Stimulated activated CD4-positive, alpha-beta T cell treated with anti-CD3 and anti-CD28 coated beads, Interleukin-4, amount 100 ng/mL, for 1 hour (primary cell): ENCODE measurements around the gene KLHL41.
A peak's percentile ranks its signal among the peaks of the same experiment; 100 is the strongest.

ENCODE experiments used
- DNase-seq: peaks from one replicate; pipeline ENCODE4 v3.0.0-alpha.2; 2020

The KLHL41 gene

DNA sequence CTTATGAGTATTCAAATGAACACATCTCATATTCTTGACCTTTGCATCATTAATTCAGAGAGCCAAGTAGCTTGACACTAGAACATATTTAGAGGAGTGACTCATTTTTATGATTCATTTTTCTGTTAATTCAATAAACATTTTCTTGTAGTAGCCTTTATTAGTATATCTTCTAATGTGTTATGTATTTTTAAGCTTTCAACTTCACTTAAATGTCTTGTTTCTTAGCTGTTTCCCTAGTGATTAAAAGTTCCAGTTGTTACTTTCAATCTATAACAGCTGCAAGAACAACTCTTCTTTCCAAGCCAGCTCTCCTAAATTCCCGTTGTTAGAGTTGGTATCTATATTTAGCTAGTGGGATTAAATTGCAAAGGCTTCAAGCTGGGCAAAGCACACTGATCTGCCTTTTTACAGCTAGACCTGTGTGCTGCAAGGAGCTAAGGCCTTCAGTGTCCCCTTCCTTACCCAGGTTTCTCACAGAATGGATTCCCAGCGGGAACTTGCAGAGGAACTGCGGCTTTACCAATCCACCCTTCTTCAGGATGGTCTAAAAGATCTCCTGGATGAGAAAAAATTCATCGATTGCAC, at the start of gene KLHL41:
TSS of gene KLHL41 (plus strand) at position 405 of the 588 bp plus-strand sequence. CDS start at position 482, 77 bp downstream.
- DNase-seq: no peak

DNA sequence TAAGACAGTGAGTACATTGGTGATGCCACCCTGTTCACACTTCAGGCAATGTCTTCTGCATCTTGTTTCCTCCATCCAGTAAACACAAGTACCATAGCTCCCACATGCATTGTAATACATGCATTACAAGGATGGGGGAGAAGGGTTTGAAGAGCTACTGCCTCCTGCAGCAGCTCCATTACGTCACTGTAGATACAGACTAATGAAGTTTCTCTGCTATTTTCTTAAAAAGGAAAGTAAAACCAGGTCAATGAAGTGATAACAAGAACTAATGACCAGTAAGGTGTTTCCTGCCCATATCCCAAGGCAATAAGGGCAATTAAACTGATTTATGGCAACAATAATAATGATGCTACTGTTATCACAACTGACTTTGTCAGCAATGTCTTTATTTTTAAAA, 48.4 kb upstream of the KLHL41 start:
- DNase-seq: no peak

DNA sequence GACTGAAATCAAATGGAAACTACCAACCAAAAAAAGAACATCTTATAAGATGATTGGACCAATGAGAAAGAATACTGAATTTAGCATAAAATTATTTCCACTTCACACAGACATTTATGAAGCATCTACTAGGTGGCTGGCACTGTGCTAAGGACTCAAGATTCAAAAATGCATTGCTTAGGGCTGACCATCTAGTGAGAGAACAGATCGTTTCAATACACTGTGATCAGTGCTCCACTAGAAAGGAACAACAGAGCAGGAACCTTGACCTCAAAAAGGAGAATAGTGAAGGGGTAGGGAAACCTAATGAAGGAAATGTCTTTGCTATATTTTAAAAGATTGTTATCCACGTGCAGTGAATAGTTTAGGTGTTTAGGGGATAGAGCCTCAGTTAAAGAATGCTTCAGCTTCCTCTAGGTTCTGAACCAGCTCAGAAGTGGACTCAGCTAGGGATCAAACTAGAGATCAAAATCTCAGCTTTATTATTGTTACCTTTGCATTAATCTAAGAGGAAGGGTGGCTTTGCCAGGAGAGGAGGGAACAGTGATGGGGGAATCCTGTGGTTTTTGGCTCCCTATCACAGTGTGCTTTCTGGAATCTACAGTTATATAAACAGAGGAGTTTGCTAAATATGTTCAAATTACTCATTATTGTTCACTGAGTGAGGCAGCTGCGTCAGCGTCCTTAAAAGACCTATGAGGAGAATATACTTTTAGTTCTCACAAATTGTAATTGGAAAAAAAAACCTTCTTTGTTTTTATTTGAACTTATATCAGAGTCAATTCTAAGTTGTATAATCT, 46.4 kb upstream of the KLHL41 start:
- no peak for DNase-seq

DNA sequence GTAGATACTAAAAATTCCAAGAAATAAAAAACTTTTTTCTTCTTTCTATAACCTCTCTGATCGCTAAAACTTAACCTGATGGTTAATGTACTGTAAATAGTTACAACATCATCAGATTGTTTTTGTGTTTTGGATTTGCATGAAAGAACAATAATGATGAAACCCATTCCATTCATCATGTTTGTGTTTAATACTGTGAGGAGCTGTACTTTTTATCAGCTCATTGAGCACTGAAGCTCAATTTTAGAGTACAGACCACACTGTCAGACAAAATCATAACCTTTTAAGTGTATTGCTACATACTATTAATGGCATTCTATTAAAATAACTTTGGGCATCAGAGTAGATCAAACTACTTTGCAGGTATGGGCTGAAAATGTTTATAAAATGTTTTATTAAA, 45.0 kb upstream of the KLHL41 start:
- DNase-seq: no peak

DNA sequence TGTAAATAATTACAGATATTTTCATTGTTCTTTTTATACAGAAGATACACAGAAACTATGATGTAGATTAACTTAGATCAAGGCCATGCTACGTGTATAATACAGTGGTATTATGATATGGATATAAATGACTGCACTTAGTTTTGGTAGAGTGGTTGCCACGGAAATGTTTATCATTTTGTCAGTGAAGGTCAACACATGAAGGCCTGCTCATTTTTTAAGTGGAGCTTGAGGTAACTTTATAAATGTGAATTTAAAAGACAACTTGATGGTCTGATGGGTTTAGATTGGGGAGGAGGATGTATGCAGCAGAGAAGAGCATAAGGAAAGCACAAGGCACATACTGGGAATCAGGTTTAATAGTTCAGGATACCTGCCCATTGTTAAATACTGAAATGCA, 44.6 kb upstream of the KLHL41 start:
- DNase-seq: no peak

DNA sequence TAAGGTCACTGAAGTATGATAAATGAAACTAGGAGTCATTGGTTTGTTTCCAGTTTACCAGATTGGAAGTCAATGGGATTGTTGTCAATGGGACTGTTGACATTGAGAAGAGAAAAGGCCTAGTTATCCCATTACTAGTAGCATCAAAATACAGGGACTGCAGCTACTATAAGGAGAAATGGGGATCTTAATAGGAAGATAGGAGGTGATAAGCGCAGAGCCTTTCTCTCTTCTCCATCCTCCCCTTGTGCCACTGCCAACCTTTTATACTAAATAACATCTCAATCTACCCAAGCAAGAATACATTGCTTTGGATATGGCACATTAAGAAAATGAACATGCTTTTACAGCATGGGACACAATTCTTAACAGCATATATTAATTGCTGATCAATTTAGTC, 40.7 kb upstream of the KLHL41 start:
- DNase-seq: no peak

DNA sequence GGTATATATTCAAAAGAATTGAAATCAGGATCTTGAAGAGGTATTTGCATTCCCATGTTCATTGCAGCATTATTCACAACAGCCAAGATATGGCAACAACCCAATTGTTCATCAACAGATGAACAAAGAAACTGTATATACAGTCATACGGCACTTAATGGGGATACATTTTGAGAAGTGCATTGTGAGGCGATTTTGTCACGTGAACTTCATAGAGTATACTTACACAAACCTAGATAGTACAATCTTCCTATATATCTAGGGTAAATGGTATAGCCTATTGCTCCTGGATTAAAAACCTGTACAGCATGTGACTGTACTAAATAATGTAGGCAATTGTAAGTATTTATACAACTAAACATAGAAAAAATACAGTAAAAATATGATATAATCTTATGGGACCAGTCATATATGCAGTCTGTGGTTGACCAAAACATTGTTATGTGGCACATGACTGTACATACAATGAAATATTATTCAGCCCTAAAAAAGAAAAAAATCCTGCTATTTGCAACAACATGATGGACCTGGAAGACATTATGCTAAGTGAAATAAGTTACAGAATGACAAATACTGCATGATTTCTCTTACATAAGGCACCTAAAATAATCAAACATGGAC, 39.4 kb upstream of the KLHL41 start:
- no peak for DNase-seq

DNA sequence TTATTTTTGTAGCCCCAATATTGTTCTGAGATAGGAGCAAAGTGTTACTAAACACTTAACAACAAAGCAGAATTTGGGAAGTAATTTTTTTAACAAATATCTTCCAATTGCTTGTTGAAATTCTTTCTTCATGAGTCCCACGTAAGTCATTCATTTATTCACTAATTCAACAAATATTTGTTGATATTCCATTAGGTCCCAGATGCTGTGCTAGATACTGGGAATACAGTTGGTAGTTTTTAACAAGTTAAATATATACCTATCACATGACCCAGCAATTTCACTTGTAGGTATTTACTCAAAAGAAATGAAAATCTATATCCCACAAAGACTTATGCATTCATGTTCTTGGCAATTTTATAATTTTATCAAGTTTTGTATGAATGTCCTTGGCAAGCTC, 37.3 kb upstream of the KLHL41 start:
- no peak for DNase-seq

DNA sequence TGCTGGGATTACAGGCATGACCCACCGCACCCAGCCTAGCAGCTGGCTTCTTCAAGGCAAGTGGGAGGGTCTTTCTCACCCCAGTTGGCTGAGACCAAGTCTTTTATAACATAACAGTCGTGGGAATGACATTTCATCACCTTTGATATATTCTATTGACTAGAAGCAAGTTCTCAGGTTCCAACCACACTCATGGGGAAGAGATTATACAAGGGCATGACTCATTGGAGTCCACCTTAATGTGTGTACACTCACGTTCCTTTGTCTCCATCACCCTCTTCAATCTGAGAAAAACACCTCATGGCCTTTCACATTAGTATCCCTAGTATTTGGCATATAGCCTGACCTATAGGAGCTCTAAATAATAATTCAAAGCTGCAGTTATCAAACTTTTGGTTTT, 33.0 kb upstream of the KLHL41 start:
- no peak for DNase-seq

DNA sequence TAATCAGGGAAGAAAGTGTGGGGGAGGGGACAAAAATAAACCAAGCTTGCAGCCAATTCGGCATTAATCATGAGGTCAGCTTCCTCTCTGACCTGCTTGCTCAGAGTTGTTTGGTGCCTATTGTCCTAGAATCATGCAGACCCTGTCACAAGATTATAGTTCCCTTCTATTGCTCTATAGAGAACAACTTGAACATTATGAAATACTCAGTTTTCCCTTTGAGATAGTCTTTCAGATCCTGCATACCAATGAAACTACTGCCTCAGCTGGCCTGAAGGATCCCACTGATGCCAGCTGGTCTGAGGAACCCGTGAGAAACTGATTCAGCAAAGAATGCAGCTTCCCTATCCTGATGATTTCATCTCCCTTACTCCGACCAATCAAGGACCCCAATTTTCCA, 31.2 kb upstream of the KLHL41 start:
- no peak for DNase-seq

DNA sequence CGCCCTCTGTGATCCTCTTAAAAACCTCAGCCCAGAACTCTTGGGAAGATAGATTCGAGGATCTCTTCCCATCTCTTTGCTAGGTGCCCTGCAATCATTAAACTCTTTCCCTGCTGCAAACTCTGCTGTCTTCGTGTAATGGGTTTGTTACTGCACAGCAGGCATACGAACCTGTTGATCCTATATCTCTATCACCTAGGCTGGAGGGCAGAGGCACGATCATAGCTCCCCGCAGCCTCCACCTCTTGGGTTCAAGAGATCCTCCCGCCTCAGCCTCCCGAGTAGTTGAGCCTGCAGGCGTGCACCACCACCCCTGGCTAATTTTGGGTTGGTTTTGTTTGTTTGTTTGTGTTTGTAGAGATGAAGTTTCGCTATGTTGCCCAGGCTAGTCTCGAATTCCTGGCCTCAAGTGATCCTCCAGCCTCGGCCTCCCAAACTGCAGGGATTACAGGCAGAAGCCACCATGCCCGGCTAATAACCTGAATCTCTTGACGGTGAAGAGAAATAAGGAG, 30.7 kb upstream of the KLHL41 start:
- DNase-seq: no peak

DNA sequence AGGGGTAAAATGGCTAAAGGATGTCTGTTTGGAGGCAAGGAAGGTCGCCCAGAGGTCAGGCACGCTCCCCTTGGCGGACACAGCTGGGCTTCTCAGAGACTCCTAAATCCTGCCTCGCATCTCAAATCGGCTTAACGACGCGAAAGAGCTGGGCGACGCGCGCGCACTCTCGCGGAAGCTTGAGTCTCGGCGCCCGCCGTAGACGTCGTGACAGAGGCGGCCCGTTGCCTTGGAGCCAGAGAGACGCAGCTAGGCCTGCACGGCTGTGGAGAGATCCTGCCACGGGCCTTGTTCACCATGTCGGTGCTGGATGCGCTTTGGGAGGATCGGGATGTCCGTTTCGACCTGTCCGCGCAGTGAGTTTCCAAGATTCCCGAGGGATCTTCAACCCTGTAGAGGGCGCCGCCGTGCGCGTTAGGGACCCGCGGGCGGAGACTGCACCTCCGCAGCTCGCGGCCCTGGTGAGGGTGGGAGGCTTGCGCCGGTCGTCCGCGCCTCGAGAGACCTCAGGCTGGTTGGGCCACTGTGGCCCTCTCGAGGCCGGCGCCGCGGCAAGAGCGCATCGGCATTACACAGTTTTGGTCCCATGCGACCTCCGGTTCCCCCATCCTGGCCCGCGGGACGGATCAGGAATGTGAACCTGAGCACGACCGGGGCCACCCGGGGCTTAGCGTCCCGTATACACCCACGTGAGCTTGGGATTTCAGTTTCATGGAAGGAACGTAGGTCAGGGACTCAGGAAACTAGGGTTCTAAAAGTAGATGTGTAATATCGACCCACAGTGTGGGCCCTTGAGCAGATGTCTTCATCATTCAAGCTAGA, 30.0 kb upstream of the KLHL41 start, which contains the start of gene BBS5:
TSS of gene BBS5 (plus strand) at position 238 of the 822 bp plus-strand sequence. CDS start at position 298, 60 bp downstream.
- DNase-seq: peak; percentile 76

DNA sequence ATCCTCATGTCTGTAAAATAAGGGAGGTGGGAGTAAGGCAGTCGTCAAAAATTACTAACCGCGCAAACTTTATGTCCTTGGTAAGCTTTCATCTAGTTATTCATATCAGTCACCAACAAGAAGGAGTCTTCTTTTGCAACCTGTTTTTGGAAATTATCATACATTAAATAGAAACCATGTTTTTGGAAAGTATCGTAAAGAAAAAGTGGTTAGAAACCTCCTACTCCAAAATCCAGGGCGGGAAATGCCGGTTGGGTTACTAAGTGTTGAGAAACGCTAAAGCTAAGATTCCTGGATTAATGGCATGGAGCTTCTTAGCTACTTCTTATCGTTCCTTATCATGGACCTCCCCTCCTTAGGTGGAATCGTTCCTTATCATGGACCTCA, 29.4 kb upstream of the KLHL41 start:
- no peak for DNase-seq

DNA sequence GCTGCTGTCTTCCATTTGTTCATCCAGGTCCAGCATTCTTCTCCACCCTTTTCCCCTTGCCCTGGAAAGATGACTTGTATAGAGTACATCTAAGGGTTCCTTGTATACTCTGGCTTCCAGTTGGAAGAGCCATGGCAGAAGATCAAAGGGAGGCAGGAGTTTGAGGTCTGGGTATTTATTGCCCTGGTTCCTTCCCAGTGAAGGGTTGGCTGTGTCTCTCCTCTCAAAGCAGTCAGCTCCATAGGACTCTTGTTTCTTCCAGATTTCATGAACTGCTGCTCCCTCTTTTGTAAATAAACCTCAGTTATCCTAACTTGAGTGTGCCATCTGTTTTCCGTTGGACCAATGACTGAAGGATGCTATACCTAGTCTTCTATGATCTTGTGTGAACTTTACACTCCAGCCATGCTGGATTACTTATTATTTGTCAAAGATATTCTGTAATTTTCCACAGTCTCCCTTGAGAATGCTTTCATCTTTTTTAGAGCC, 23.8 kb upstream of the KLHL41 start:
- no peak for DNase-seq

DNA sequence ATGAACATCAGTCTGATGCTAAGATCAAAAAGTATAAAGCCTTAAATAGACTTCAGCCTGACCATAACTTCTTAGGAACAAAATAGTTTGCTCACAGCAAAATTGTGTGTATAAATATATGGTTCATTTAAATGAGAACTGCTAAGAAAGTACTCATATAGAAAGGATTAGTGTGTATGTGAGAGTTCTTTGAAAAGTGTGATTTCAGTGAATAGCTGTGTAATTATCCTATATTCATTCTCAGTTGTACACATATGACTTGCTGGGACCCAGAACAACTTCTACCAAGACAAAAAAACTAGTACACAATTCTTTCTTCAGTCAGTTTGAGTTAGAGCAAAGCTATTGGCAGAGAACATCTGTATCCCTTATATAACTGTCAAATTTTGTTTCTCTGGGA, 23.0 kb upstream of the KLHL41 start:
- no peak for DNase-seq

DNA sequence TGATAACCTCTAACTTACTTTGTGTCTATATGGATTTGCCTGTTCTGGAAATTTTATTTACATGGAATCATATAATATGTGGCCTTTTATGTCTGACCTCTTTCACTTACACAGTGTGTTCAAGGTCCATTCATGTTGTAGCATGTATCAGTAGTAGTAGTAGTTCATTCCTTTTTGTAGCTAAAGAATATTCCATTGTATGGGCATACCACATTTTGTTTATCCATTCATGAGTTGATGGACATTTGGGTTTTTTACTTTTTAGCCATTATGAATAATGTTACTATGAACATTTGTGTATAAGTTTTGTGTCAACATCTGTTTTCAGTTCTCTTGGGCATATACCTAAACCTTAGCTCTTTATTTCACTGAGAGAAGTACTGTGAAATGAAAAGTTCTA, 18.7 kb upstream of the KLHL41 start:
- no peak for DNase-seq

DNA sequence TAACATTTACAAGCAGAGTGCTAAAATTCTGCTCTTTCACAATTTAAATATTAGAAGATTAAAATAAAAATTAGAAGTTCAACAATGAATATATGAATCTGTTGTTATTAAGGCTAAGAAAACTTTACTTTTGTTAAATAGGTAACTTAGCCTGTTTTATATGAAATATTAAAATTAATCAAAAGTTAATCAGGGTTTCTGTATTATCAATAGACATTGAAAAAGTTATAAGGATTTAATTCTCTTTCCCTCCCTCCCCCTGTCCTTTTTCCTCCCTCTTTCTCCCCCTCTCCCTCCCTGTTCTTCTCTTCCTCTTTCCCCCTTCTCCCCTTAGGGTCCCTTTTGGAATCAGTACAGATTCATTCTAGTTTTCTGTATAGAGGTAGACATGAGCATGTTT, 18.1 kb upstream of the KLHL41 start:
- no peak for DNase-seq

DNA sequence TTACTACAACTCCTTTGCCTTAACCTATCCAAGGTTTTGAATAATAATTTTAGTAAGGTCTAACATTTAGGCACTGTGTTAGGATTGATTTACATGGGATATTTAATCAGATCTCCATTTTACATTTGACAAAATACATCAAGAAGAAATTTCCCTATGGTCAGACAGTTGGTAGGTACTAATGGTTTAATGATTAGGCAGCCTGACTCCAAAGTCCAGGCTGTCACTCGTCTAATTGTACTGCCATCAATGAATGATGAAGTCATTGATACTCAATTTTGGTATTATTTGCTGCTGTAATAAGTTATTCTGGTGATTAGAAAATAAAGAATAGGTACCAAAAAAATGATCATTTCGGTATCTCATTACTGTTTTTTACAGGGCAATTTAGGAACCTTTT, 16.1 kb upstream of the KLHL41 start:
- no peak for DNase-seq

DNA sequence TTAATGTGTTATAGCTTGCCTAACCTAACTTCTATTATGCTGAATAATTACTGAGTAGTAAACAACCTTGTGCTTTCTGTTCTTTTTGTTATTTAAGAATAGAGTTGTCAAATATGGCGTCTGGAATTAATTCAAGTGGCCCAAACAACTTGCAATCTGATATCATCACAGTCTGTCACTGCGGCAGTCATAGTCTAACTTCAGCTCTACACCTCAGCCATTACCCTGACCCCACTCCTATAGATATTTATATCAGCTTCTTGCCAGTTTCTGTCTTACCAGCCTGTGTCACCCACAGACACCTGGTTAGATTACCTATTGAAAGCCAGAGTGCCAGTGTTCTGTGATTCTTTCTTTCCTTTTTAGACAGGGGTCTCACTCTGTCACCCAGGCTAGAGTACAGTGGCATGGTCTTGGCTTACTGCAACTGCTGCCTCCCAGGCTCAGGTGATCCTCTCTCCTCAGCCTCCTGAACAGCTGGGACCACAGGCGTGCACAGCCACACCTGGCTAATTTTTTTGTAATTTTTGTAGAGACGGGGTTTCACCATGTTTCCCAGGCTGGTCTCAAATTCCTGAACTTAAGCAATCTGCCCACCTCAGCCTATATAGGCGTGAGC, 14.1 kb upstream of the KLHL41 start:
- no peak for DNase-seq

DNA sequence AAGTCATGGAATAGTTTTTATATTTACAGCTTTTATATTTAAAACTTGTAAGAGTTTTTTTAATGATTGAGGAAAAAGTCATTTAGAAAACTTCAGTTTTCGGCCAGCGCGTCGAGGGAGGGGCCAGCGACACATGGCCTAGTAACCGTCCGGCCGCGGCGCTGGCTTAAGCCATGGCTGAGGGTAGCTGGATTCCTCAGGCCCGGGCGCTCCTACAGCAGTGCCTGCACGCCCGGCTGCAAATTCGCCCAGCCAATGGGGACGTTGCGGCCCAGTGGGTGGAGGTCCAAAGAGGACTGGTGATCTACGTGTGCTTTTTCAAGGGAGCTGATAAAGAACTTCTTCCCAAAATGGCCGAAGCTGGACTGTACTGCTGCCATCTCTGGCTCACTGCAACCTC, 4.9 kb upstream of the KLHL41 start:
- DNase-seq: no peak

DNA sequence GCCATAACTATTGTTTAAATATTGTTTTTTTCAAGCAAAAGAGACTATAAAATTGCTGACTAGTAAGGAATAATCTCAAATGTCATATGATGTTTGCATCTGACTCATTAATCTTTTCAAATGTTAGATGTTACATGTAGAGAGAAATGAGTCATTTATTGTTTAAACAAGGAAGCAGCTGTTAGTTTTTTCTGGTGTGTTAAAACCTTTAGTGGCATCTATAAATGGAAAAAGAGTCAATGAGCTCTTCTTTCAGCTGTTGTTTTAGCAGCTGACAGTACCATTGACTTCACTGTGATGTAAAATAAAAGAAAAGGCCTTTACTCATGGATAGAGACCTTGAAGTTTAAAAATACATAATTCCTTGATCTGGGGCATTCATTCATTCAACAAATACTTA, 1.8 kb upstream of the KLHL41 start:
- no peak for DNase-seq

DNA sequence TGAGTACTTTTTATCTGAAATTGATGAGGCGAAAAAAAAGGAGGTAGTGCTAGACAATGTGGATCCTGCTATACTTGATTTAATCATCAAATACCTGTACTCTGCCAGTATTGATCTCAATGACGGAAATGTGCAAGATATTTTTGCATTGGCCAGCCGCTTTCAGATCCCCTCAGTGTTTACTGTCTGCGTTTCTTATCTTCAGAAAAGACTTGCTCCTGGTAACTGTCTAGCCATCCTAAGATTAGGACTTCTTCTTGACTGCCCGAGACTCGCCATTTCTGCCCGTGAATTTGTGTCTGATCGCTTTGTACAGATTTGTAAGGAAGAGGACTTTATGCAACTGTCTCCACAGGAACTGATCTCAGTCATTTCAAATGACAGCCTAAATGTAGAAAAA, 453 bp downstream of the KLHL41 start:
- no peak for DNase-seq

DNA sequence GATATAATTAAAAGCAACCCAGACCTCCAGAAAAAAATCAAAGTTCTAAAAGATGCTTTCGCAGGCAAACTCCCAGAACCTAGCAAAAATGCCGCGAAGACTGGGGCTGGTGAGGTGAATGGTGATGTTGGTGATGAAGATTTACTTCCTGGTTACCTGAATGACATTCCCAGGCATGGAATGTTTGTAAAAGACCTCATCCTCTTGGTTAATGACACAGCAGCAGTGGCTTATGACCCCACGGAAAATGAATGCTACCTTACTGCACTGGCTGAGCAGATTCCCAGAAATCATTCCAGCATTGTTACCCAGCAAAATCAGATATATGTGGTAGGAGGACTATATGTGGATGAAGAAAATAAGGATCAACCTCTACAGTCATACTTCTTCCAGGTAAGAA, 994 bp downstream of the KLHL41 start:
- DNase-seq: no peak
